GM18520 (cell line): ENCODE measurements around the gene PLA2G4B.
"Not testable (repeated sequence)": the region's sequence is repeated elsewhere in the genome, so short reads cannot be mapped to it uniquely, and the experiment has no call there.

Experiments used
- ATAC-seq: cut with Tn5 transposase; IDR thresholded peaks from one replicate; pipeline ENCODE4 v1.9.1; 2021; ENCODE audit not compliant: unreplicated experiment

The PLA2G4B gene

GRCh38 chr15:41827290-41827879, 11.3 kb upstream of the PLA2G4B start:
- ATAC-seq = no peak

GRCh38 chr15:41827880-41828806, 10.5 kb upstream of the PLA2G4B start, which contains the start of gene JMJD7:
Gene JMJD7 (plus strand): TSS chr15:41828092. CDS start chr15:41828125, 33 bp downstream.
- ATAC-seq = peak; percentile 41

GRCh38 chr15:41828807-41829141, 9.9 kb upstream of the PLA2G4B start:
- ATAC-seq = no peak

- no peak for ATAC-seq
Measured at GRCh38 chr15:41829959-41830646, 8.5 kb upstream of the PLA2G4B start.

- ATAC-seq = not testable (repeated sequence)
Measured at GRCh38 chr15:41831291-41831690, 7.4 kb upstream of the PLA2G4B start.

GRCh38 chr15:41832208-41832607, 6.4 kb upstream of the PLA2G4B start:
- ATAC-seq = no peak

- ATAC-seq = no peak
Measured at GRCh38 chr15:41832875-41833274, 5.8 kb upstream of the PLA2G4B start.

GRCh38 chr15:41834096-41834495, 4.6 kb upstream of the PLA2G4B start:
- ATAC-seq = no peak

- ATAC-seq = no peak
Measured at GRCh38 chr15:41836073-41836472, 2.6 kb upstream of the PLA2G4B start.

- no peak for ATAC-seq
Measured at GRCh38 chr15:41836713-41837454, 1.8 kb upstream of the PLA2G4B start.

- no peak for ATAC-seq
Measured at GRCh38 chr15:41839781-41840491, 1.3 kb downstream of the PLA2G4B start.

- no peak for ATAC-seq
Measured at GRCh38 chr15:41840673-41841072, 2.0 kb downstream of the PLA2G4B start.

- no peak for ATAC-seq
Measured at GRCh38 chr15:41841131-41841530, 2.5 kb downstream of the PLA2G4B start.

GRCh38 chr15:41842229-41842628, 3.6 kb downstream of the PLA2G4B start:
- ATAC-seq = no peak

- no peak for ATAC-seq
Measured at GRCh38 chr15:41843571-41843970, 4.9 kb downstream of the PLA2G4B start.

GRCh38 chr15:41844814-41845213, 6.2 kb downstream of the PLA2G4B start:
- no peak for ATAC-seq

GRCh38 chr15:41847206-41847605, 8.6 kb downstream of the PLA2G4B start:
- no peak for ATAC-seq

- no peak for ATAC-seq
Measured at GRCh38 chr15:41847981-41848380, 9.3 kb downstream of the PLA2G4B start.

- ATAC-seq = no peak
Measured at GRCh38 chr15:41848631-41849030, 10.0 kb downstream of the PLA2G4B start.

- no peak for ATAC-seq
Measured at GRCh38 chr15:41849204-41849603, 10.6 kb downstream of the PLA2G4B start.
